Ectodermal cell (in vitro differentiated cells): Measurements from ENCODE around the gene P3H1.
"Not testable (repeated sequence)": the region's sequence is repeated elsewhere in the genome, so short reads cannot be mapped to it uniquely, and the experiment has no call there.

Experiments used
- H3K27ac ChIP-seq: 2 replicates; pipeline ENCODE4 v1.7.0; 2013; ENCODE audit warnings: mild to moderate bottlenecking, low read depth, low read length; ENCODE audit not compliant: insufficient read depth, poor library complexity, severe bottlenecking
- H3K27me3 ChIP-seq: 2 replicates; pipeline ENCODE4 v1.7.0; 2013; ENCODE audit warnings: mild to moderate bottlenecking, low read length; ENCODE audit not compliant: insufficient read depth, control insufficient read depth, poor library complexity, severe bottlenecking
- H3K36me3 ChIP-seq: one replicate; pipeline ENCODE4 v1.7.0; 2013; ENCODE audit warnings: low read length; ENCODE audit not compliant: control insufficient read depth, insufficient read depth
- H3K4me1 ChIP-seq: one replicate; pipeline ENCODE4 v1.7.0; 2013; ENCODE audit warnings: low read length; ENCODE audit not compliant: control insufficient read depth, insufficient read depth
- H3K4me3 ChIP-seq: 2 replicates; pipeline ENCODE4 v1.7.0; 2013; ENCODE audit warnings: low read depth, low read length, control low read depth; ENCODE audit not compliant: insufficient read depth
- H3K9me3 ChIP-seq: 2 replicates; pipeline ENCODE4 v1.7.0; 2013; ENCODE audit warnings: mild to moderate bottlenecking, low read length, moderate library complexity; ENCODE audit not compliant: control insufficient read depth
- WGBS, 2 experiments: methylation state at CpG; one replicate each; pipeline ENCODE4 v1.1.7; 2013; ENCODE audit warnings: missing lambda C conversion rate in 2 of 2; 5-methylcytosine and 5-hydroxymethylcytosine counted together

P3H1 gene

GRCh38 chr1:42732126-42732680 is 34.6 kb downstream of the P3H1 start:
- no peaks in the 10 kb centered on the region for H3K36me3 ChIP-seq
- no peak overlapping the region for H3K4me3 ChIP-seq
- WGBS, 2 experiments, result 90% methylated on average over 10 of the region's 10 CpGs
- H3K27ac ChIP-seq, result no peak overlapping the region
- H3K4me1 ChIP-seq, result no peaks in the 10 kb centered on the region
- H3K27me3 ChIP-seq, result no peaks in the 10 kb centered on the region
- H3K9me3 ChIP-seq, result no peaks in the 10 kb centered on the region

- Histone ChIP-seq H3K4me3 (no peak overlapping the region), H3K9me3 (no peaks in the 10 kb centered on the region), H3K4me1 (no peaks in the 10 kb centered on the region), H3K27me3 (no peaks in the 10 kb centered on the region), H3K36me3 (no peaks in the 10 kb centered on the region), H3K27ac (no peak overlapping the region)
- 91 to 96% methylated on average over 3 of the region's 3 CpGs for WGBS, 2 experiments
These were observed 35.2 kb downstream of the P3H1 start for GRCh38 chr1:42731585-42731984.

DNA sequence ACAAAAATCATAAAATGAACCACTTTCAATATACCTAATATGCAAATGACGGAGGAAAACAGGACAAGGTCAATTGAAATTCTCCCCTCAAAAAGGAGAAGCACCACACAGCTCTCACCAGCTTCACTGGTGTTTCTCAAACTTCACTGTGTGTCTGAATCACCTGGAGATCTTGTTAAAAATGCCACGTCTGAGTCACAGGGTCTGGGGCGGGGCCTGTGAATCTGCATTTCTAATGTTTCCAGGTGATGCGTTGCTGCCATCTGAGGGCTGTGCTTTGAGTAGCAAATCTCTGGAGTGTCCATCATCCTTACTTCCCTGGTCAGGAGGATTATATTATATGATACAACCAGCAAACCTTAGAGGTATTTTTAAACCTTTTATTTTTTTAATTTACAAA is 35.8 kb downstream of the P3H1 start:
- WGBS, 2 experiments, result 76 to 77% methylated on average over 4 of the region's 4 CpGs
- no peak overlapping the region for H3K4me3 ChIP-seq

DNA sequence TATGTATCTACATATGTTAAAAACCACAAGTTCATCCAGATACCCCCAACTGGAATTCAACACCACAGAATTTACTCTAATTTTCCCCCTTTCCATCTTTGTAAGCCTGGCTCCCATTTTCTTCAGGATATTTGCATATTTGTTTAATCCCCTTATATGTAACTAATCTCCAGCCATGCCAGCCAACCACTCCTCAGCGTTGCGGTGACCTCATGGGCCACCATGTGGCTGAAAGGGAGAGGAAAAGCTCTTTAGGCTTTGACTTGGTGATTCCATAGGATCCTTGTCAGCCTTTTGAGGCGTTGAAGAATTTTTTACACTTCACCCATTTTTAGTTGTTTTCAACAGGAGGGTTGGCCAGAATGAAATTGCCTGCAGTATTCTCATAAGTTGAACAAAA is 36.8 kb downstream of the P3H1 start:
- H3K27ac ChIP-seq, result no peak overlapping the region
- H3K27me3 ChIP-seq, result no peaks in the 10 kb centered on the region
- H3K4me1 ChIP-seq, result no peaks in the 10 kb centered on the region
- H3K36me3 ChIP-seq, result no peaks in the 10 kb centered on the region
- 81 to 85% methylated on average over 3 of the region's 3 CpGs for WGBS, 2 experiments
- no peaks in the 10 kb centered on the region for H3K9me3 ChIP-seq
- H3K4me3 ChIP-seq, result no peak overlapping the region

More for the DNA sequence above, 35.8 kb downstream of the P3H1 start:
- Histone ChIP-seq H3K27ac (no peak overlapping the region), H3K4me1 (no peaks in the 10 kb centered on the region), H3K9me3 (no peaks in the 10 kb centered on the region), H3K27me3 (no peaks in the 10 kb centered on the region), H3K36me3 (no peaks in the 10 kb centered on the region)

DNA sequence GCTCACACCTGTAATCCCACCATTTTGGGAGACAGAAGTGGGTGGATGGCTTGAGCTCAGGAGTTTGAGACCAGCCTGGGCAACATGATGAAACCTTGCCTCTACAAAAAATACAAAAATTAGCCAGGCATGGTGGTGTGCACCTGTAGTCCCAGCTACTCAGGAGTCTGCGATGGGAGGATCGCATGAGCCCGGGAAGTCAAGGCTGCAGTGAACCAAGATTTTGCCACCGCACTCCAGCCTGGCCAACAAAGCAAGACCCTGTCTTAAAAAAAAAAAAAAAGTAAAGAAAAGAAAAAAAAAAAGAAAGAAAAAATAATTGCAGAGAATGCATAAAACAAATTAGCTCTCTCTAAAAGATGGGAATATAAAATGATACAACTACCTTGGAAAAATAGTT is 41.0 kb downstream of the P3H1 start:
- WGBS, 2 experiments, result 89 to 96% methylated on average over 3 to 4 of the region's 4 CpGs
- H3K4me3 ChIP-seq, H3K36me3 ChIP-seq: not testable (repeated sequence)

DNA sequence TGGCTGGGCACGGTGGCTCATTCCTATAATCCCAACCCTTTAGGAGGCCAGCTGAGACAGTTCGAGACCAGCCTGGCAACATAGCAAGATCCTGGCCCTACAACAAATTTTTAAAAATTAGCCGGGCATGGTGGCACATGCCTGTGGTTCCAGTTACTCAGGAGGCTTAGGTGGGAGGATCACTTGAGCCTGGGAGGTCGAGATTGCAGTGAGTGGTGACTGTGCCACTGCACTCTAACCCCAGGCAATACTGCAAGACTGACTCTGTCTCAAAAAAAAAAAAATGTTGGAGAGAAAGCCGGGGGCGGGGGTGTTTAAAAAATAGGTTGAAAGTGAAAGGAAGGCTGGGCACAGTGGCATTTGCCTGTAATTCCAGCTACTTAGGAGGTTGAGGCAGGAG is 43.3 kb downstream of the P3H1 start:
- H3K9me3 ChIP-seq, result no peaks in the 10 kb centered on the region
- H3K4me3 ChIP-seq, result no peak overlapping the region
- 92 to 95% methylated on average over 6 of the region's 6 CpGs for WGBS, 2 experiments
- no peaks in the 10 kb centered on the region for H3K27me3 ChIP-seq
- no peaks in the 10 kb centered on the region for H3K36me3 ChIP-seq
- H3K27ac ChIP-seq, result no peak overlapping the region
- H3K4me1 ChIP-seq, result no peaks in the 10 kb centered on the region

More for the DNA sequence above, 41.0 kb downstream of the P3H1 start:
- not testable (repeated sequence) for H3K9me3 ChIP-seq, H3K27me3 ChIP-seq, H3K27ac ChIP-seq, H3K4me1 ChIP-seq

DNA sequence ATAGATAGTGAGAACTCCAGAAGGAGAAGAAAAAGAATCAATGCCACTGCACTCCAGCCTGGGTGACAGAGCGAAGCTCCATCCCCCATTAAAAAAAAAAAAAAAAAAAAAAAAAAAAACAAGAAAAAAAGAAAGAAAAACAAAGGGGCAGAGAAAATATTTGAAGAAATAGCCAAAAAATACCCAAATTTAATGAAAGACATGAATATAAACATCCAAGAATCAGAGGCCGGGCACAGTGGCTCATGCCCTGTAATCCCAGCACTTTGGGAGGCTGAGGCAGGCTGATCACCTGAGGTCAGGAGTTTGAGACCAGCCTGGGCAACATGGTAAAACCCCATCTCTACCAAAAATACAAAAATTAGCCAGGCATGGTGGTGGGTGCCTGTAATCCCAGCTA is 44.4 kb downstream of the P3H1 start:
- H3K9me3 ChIP-seq, H3K27me3 ChIP-seq, H3K4me3 ChIP-seq, H3K27ac ChIP-seq, H3K4me1 ChIP-seq, H3K36me3 ChIP-seq: not testable (repeated sequence)
- WGBS, 2 experiments, result 86 to 88% methylated on average over 1 of the region's 2 CpGs

- H3K9me3 ChIP-seq, result no peaks in the 10 kb centered on the region
- no peaks in the 10 kb centered on the region for H3K27me3 ChIP-seq
- H3K4me3 ChIP-seq, result no peak overlapping the region
- no peaks in the 10 kb centered on the region for H3K36me3 ChIP-seq
- no peak overlapping the region for H3K27ac ChIP-seq
- H3K4me1 ChIP-seq, result no peaks in the 10 kb centered on the region
- 93 to 94% methylated on average over 3 of the region's 3 CpGs for WGBS, 2 experiments
These were observed 44.9 kb downstream of the P3H1 start for GRCh38 chr1:42721926-42722325.

DNA sequence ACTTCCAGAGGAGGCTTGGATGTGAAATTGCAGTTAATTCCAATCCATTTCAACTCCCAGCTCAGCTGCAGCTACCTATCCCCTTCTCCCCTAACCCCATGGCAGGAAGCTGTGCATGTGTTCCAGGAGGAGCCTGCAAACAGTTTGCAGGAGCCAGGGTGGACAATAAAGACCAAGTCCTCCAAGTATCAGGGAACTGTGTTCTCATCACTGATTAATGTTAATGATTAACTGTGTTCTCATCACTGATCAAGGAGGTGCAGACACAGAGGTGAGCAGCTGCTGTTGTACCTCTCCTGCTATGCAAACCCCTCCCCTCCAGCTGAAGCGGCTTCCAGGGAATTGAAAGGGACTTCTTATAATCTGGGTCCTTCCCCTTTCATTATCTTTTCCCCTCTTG is 46.0 kb downstream of the P3H1 start:
- no peaks in the 10 kb centered on the region for H3K27me3 ChIP-seq
- no peak overlapping the region for H3K4me3 ChIP-seq
- H3K4me1 ChIP-seq, result no peaks in the 10 kb centered on the region
- H3K9me3 ChIP-seq, result no peaks in the 10 kb centered on the region
- H3K27ac ChIP-seq, result no peak overlapping the region
- WGBS, 2 experiments, result 86 to 100% methylated on average over 1 of the region's 1 CpG
- H3K36me3 ChIP-seq, result no peaks in the 10 kb centered on the region

GRCh38 chr1:42714441-42714840 is 52.4 kb downstream of the P3H1 start:
- not testable (repeated sequence) for H3K9me3 ChIP-seq, H3K4me1 ChIP-seq, H3K36me3 ChIP-seq, H3K27ac ChIP-seq, H3K4me3 ChIP-seq, H3K27me3 ChIP-seq

GRCh38 chr1:42713293-42713692 is 53.5 kb downstream of the P3H1 start:
- Histone ChIP-seq H3K4me1 (no peaks in the 10 kb centered on the region), H3K4me3 (no peak overlapping the region), H3K9me3 (no peaks in the 10 kb centered on the region), H3K36me3 (peaks cover 4% of the 10 kb centered on the region), H3K27me3 (no peaks in the 10 kb centered on the region), H3K27ac (no peak overlapping the region)
